NOMO-1 treated with DMSO at 0.1 percent for 48 hours (cell line): ENCODE results near the gene SPATC1L.

Experiments used
- DNase-seq: peaks from one replicate; lab custom pipeline; 2025; ENCODE audit not compliant: unreplicated experiment; lab: John Stamatoyannopoulos, UW

Gene SPATC1L

GRCh38 chr21:46215436-46216131, 31.3 kb upstream of the SPATC1L start:
- no peak for DNase-seq

- no peak for DNase-seq
These were observed 30.4 kb upstream of the SPATC1L start for GRCh38 chr21:46214478-46215340.

GRCh38 chr21:46213620-46214286, 29.5 kb upstream of the SPATC1L start:
- no peak for DNase-seq

DNA sequence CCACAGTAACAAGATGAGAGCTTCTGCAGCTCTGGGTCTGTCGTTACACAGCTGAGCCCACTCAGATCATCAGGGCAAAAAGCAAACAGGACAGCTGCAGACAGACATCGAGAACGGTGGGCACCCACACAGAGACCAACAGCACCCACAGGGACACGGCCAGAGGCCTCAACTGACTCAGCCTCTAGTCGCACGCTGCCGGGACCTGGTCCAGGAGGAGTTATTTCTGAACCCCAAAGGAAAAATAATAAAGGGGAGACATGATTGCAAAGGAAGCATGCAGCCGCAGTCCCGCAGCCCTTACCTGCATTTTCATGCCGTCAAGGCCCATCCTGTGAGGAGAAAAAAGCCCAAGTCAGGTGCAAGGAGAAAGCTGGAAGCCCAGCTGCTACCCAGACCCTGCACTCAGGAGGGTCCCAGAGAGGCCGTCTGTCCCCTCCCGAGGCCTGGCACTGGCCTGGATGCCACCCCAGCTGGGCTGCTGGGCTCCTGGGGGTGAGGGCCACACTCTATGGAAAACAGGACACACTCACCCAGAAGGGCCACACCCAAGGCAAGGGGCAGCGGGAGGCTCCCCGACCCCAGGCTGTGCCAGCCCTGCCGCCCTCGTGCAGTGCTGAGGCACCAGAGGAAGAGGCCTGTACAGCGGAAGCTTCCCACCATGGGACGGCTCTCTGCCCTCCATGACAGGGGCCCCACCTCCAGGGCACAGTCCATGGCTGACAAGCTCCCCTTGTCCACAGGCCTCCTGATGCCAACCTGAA, 28.6 kb upstream of the SPATC1L start:
- DNase-seq, result no peak

DNA sequence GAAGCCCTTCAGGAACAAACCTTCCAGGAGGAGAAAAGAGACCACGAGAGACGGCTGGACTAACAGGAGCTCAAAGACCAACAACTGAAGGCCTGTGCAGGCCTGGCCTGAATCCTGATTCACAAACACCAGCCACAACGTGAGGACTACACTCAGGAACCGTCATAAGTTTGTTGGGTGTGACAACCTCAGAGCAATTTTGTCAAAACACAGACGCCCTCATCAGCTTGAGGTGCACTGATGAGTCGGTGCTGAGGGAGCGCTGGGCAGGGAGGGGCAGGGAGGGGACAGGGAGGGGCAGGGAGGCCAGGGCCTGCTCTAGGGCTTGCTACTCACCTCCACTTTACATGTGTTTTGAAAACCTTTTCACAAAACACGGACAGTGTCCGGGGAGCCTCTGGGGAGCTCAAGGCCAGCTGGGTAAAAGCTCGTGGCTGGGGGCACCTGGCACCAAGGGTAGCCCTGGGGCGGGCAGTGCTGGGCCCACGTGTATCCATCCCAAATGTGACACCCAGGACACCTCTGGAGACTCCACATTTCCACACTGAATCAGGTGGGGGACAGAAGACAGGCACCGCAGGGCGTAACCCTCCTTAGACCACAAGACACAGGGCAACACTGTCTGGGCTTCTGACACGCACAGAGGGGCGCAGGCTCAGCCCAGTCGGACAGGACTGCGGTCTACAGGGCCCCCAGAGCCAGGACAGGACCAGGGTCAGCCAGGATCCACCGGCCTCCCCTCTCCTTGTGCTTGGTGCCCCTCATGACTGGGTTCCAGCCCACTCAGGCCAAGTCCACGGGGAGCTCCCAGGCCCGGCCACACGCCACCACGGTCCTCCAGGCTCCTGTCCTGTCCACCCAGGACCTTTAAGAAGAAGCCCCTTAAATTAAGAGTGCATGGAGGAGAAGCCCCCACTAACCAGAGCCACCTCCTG, 27.8 kb upstream of the SPATC1L start:
- DNase-seq, result no peak

DNA sequence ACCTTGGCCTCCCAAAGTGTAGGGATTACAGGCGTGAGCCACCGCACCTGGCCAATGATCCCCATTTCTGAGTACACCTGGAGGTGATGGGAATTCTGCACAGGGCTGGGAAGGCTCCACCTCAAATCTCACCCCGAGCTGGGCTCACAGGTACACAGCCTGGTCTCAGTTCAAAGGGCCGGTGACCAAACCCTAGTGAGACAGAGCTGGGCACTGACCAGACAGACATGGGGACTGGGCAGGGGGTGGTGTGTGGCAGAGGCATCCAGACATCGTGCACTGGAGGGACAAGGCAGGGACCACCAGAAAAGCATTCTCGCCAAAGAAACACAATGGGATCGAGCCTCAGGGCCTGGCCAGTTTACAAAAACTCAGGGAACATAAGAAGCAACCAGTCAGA, 27.1 kb upstream of the SPATC1L start:
- DNase-seq, result no peak

GRCh38 chr21:46210378-46211136, 26.3 kb upstream of the SPATC1L start:
- no peak for DNase-seq

GRCh38 chr21:46208761-46209721, 24.8 kb upstream of the SPATC1L start:
- no peak for DNase-seq

- no peak for DNase-seq
These were observed 23.8 kb upstream of the SPATC1L start for GRCh38 chr21:46207920-46208591.

DNA sequence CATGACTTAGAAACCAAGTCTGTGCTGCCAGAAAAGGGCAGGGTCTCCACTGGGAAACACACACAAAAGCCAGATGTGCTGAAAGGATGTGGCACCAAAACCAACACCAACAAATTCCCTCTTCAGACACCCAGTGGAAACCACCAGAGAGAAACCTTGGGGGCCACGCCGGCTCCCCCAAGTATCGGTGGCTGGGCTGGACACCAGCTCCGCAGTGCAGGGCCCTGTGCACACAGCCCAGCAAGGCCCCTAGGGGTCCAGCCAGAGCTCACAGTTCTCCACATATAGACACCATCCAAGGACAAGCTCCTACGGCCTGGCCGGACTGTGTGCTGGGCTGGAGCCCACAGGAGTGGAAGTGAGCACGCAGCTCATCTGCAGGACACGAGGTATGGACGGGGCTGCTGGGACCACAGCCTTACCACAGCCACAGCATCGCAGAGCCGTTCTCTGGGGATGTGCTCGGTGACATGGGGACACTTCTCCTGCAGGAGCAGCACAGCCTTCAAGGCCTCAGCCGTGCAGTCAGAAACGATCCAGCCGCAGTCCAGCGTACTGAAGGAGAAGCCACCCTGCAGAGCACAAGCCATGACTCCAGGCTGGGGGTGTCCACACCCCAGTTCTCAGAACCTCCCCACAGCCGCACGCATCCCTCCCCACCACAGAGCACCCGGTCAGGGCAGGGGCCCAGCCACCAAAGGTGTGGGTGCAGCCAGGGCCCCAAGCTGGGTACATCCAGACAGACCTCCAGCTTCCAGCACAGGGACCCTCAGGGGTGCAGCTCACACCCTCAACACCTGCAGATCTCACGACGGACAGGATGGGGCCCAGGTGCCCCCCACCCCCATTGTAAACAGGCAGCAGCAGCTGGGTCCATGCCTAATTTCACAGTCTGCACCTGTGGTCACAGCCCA, 23.0 kb upstream of the SPATC1L start:
- no peak for DNase-seq

DNA sequence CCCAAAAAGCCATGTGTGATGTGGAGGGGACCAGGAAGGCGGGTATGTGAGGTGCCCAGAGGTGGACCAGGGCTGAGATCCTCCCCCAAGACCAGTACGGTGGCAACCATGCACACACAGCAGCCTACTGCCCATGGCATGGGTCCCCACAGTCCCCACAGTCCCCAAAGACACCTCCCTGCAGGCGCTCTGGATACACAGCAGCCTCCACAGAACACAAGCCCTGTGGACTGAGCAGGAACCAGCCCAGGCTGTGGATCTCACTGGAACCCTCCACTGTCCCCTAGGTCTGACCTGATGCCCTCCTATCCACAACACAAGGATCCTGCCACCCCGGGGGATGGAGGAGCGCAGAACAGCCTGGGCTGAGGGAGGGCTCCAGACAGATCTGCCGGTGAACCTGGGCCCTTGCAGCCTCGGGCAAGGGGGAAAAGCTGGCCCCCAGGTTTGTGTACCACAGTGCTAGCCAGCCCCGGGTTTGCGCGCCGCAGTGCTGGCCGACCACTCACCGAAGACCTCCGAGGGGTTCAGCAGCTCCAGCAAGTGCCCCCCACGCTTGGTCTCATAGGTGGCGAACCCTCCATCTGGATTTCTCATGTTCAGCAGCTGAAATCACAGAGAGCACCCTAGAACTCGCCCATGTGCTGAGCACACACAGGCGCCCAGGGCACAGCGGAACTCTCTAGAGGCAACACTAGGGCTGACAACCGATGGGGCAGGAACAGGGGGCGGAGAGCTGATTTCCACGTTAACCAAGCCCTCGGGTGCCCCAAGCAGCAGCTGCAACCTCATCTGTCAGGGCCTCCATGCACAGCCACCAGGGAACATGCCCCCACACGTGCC, 22.1 kb upstream of the SPATC1L start:
- no peak for DNase-seq

DNA sequence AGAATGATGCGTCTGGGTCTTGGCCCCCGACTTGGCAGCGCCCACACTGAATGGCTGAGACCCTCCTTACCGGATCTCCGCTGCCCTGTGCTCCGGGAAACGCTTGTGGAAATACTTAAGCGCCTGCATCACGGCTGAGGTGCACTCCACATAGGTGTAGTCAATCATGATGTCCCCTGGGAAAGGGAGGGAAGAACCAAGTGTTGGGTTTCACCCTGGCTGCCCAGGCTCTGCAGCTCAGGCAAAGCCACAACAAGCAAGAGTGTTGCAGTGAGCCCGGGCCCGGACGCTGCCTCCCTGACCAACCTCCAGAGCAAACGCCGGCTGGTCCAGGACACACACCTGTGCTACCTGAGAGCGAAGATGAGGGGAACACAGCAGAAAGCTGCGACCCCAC, 21.5 kb upstream of the SPATC1L start:
- DNase-seq, result no peak

DNA sequence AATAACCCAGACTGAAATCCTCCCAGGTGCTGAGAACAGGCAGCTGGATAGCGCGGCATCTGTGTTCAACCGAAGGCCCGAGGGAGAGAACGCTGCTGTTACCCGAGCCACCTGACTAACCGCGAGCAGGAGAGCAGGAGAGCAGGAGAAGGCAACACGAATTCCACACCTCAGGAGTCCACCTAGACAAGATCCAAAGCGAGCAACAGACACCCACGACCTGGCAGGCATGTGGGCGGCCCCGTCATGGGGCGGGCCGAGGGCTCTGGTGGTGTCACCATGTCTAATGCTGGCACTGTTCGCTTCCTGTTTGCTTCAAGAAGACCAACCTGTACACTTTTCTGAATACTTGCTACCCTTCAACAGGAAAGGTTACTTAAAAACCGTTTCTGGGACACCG, 20.9 kb upstream of the SPATC1L start:
- no peak for DNase-seq

- no peak for DNase-seq
These were observed 18.9 kb upstream of the SPATC1L start for GRCh38 chr21:46203203-46203600.

DNA sequence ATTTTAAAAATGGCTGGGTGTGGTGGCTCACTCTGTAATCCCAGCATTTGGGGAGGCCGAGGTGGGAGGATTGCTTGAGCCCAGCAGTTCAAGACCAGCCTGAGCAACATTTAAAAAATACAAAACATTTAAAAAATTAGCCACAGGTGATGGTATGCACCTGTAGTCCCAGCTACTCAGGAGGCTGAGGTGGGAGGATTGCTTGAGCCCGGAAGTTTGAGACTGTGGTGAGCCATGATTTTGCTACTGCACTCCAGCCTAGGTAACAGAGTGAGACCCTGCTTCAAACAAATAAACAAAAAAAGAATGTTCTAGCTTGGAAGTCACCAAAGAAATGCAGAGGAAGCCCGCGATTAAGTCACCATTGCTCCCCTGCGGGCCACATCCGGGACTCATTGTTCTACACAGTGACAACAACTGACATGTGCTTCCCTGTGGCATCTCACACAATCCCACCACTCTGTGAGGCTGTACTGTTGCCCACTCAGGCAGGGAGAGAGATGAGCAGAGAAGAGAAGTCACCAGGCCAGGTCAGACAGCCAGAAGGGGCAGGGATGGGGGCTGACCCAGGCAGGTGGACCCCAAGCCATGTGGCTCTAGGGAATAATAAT, 18.4 kb upstream of the SPATC1L start:
- DNase-seq, result no peak
